ENCODE results near the gene THBS1.

DNA sequence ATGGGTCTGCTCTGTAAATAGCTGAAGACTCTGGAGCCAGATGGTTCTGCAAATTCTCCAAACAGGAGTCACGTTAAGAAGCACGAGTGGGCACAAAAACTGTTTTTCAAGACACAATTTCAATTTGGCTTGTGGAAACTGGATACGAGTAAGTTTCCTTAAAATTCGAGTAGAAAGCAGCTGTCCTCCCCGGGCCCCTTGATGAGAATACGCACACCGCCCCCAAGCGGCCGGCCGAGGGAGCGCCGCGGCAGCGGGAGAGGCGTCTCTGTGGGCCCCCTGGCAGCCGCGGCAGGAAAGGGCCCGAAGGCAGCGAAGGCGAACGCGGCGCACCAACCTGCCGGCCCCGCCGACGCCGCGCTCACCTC, 778 bp upstream of the THBS1 start:
- TF ChIP-seq, protein P1, sequence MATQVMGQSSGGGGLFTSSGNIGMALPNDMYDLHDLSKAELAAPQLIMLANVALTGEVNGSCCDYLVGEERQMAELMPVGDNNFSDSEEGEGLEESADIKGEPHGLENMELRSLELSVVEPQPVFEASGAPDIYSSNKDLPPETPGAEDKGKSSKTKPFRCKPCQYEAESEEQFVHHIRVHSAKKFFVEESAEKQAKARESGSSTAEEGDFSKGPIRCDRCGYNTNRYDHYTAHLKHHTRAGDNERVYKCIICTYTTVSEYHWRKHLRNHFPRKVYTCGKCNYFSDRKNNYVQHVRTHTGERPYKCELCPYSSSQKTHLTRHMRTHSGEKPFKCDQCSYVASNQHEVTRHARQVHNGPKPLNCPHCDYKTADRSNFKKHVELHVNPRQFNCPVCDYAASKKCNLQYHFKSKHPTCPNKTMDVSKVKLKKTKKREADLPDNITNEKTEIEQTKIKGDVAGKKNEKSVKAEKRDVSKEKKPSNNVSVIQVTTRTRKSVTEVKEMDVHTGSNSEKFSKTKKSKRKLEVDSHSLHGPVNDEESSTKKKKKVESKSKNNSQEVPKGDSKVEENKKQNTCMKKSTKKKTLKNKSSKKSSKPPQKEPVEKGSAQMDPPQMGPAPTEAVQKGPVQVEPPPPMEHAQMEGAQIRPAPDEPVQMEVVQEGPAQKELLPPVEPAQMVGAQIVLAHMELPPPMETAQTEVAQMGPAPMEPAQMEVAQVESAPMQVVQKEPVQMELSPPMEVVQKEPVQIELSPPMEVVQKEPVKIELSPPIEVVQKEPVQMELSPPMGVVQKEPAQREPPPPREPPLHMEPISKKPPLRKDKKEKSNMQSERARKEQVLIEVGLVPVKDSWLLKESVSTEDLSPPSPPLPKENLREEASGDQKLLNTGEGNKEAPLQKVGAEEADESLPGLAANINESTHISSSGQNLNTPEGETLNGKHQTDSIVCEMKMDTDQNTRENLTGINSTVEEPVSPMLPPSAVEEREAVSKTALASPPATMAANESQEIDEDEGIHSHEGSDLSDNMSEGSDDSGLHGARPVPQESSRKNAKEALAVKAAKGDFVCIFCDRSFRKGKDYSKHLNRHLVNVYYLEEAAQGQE (IDR thresholded peaks at IDR 0.05; ENCODE audit: low read depth) = no peak
- no peak for TF ChIP-seq EP300 (IDR thresholded peaks at IDR 0.05; ENCODE audit: borderline replicate concordance)
- TF ChIP-seq CEBPB (IDR thresholded peaks at IDR 0.05) = no peak
- TF ChIP-seq ZBTB7A (IDR thresholded peaks at IDR 0.05; ENCODE audit: low read depth) = no peak
- TF ChIP-seq FOXM1 (IDR thresholded peaks at IDR 0.05; ENCODE audit: borderline replicate concordance, low read depth) = no peak
- no peak for TF ChIP-seq YY1 (IDR thresholded peaks at IDR 0.05; ENCODE audit: low read depth)
- no peak for TF ChIP-seq CREB1 (IDR thresholded peaks at IDR 0.05; ENCODE audit: low read depth)
- TF ChIP-seq RAD21 (IDR thresholded peaks at IDR 0.05; ENCODE audit: low read depth) = peak; percentile 77
- TF ChIP-seq, protein P2, sequence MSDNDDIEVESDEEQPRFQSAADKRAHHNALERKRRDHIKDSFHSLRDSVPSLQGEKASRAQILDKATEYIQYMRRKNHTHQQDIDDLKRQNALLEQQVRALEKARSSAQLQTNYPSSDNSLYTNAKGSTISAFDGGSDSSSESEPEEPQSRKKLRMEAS (IDR thresholded peaks at IDR 0.05) = no peak
- no peak for TF ChIP-seq EGR1 (IDR thresholded peaks at IDR 0.05)

Data from Ishikawa (cell line).